ENCODE measurements around the gene USP4. TPM values are rescaled to one million over a fixed set of nuclear protein-coding genes. Genes with fewer than 3 reads are reported as not detected.

Gene USP4
- total RNA-seq, 1 experiment from 2014 or later: 37.8 TPM

DNA sequence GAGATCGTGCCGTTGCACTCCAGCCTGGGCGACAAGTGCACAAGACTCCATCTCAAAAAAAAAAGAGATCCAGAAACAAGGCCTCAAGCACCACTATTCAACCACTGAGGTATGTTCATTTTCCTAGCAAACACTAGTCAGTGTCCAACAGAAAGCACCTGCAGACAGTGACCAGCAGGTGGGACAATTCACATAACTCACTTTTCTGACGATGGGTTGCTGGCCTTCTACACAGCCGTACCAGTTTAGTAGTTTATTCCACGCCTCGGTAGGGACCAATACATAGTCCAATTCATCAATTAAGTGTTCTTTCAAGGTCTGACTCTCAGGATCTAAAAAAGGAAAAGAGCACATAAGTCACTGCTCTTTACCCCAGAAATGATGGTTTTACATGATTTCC lies 12.4 kb downstream of the USP4 start:
- Histone ChIP-seq H3K4me1 (no peaks in the 10 kb centered on the region), H3K36me3 (ENCODE audit: control insufficient read depth, insufficient read depth, low read length) (no peaks in the 10 kb centered on the region; the same call in 1 of the 2 replicates), H3K9me3 (no peaks in the 10 kb centered on the region), H3K4me3 (ENCODE audit: low read depth, low read length) (no peak overlapping the region), H3K27me3 (replicated peaks; ENCODE audit: control insufficient read depth, insufficient read depth, low read length) (no peaks in the 10 kb centered on the region)
- BruUV-seq (replicated peaks): no TSS peak
- no peaks in the 10 kb centered on the region for H3K4me1 Mint-ChIP-seq (ENCODE audit: low read depth, unreplicated experiment)
- ChIA-PET CTCF (interaction anchor here (1.0 kb wide), 2 partner anchors 12 to 122 kb away, joined by 6 read pairs; partner anchors contain the start of gene USP4), POLR2A (no interaction called here)
- no peak overlapping the region for H3K27ac Mint-ChIP-seq (ENCODE audit: unreplicated experiment)
- no peak overlapping the region for H3K4me3 Mint-ChIP-seq (ENCODE audit: unreplicated experiment)
- intact Hi-C loops (cut with micrococcal nuclease; ENCODE audit: unreplicated experiment): no loop called here
- peak in 1 of 2 experiments; percentile 34 for DNase-seq
- no peaks in the 10 kb centered on the region for H3K27me3 Mint-ChIP-seq (ENCODE audit: insufficient read depth, unreplicated experiment)
- H3K36me3 Mint-ChIP-seq (ENCODE audit: insufficient read depth, unreplicated experiment): peaks cover 79% of the 10 kb centered on the region
- TF ChIP-seq, protein P1, sequence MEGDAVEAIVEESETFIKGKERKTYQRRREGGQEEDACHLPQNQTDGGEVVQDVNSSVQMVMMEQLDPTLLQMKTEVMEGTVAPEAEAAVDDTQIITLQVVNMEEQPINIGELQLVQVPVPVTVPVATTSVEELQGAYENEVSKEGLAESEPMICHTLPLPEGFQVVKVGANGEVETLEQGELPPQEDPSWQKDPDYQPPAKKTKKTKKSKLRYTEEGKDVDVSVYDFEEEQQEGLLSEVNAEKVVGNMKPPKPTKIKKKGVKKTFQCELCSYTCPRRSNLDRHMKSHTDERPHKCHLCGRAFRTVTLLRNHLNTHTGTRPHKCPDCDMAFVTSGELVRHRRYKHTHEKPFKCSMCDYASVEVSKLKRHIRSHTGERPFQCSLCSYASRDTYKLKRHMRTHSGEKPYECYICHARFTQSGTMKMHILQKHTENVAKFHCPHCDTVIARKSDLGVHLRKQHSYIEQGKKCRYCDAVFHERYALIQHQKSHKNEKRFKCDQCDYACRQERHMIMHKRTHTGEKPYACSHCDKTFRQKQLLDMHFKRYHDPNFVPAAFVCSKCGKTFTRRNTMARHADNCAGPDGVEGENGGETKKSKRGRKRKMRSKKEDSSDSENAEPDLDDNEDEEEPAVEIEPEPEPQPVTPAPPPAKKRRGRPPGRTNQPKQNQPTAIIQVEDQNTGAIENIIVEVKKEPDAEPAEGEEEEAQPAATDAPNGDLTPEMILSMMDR (IDR thresholded peaks at IDR 0.05; ENCODE audit: insufficient read depth in 1 of 2, low read depth in 1 of 2, low read length in 1 of 2, severe bottlenecking in 1 of 2, unreplicated experiment in 1 of 2): peak; percentile 58 to 60
- H3K9me3 Mint-ChIP-seq (ENCODE audit: unreplicated experiment): no peaks in the 10 kb centered on the region

DNA sequence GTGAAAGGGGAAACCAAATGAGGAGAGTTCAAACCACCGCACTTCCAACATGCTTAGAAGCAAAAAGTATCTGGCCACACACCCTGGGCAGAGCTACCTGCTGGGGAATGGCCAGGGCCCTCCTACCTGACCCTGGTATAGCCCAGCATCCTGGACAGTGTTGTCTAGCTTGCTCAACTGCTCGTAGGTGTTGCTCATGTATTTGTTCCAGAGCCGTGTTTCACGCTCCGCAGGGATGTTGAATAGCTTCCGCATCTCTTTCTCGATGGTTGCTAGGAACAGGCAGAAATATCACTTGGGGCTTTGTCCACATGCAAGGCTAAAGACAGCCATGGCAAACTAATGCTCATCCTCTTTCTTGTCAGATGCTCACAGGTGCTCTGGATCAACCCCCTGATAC lies 15.1 kb downstream of the USP4 start:
- Histone ChIP-seq H3K9me3 (no peaks in the 10 kb centered on the region), H3K4me1 (no peaks in the 10 kb centered on the region), H3K27me3 (replicated peaks; ENCODE audit: control insufficient read depth, insufficient read depth, low read length) (no peaks in the 10 kb centered on the region), H3K36me3 (ENCODE audit: control insufficient read depth, insufficient read depth, low read length) (no peaks in the 10 kb centered on the region; the same call in 1 of the 2 replicates), H3K4me3 (ENCODE audit: low read depth, low read length) (no peak overlapping the region)
- H3K27ac Mint-ChIP-seq (ENCODE audit: unreplicated experiment): no peak overlapping the region
- CTCF ChIA-PET: no interaction called here
- BruUV-seq (replicated peaks): no TSS peak
- H3K4me1 Mint-ChIP-seq (ENCODE audit: low read depth, unreplicated experiment): no peaks in the 10 kb centered on the region
- intact Hi-C loops (cut with micrococcal nuclease; ENCODE audit: unreplicated experiment): no loop called here
- H3K27me3 Mint-ChIP-seq (ENCODE audit: insufficient read depth, unreplicated experiment): no peaks in the 10 kb centered on the region
- H3K36me3 Mint-ChIP-seq (ENCODE audit: insufficient read depth, unreplicated experiment): peaks cover 84% of the 10 kb centered on the region
- DNase-seq: no peak
- TF ChIP-seq, protein P1 (IDR thresholded peaks at IDR 0.05; ENCODE audit: insufficient read depth in 1 of 2, low read depth in 1 of 2, low read length in 1 of 2, severe bottlenecking in 1 of 2, unreplicated experiment in 1 of 2): no peak
- POLR2A ChIA-PET: no interaction called here
- H3K9me3 Mint-ChIP-seq (ENCODE audit: unreplicated experiment): no peaks in the 10 kb centered on the region
- no peak overlapping the region for H3K4me3 Mint-ChIP-seq (ENCODE audit: unreplicated experiment)

DNA sequence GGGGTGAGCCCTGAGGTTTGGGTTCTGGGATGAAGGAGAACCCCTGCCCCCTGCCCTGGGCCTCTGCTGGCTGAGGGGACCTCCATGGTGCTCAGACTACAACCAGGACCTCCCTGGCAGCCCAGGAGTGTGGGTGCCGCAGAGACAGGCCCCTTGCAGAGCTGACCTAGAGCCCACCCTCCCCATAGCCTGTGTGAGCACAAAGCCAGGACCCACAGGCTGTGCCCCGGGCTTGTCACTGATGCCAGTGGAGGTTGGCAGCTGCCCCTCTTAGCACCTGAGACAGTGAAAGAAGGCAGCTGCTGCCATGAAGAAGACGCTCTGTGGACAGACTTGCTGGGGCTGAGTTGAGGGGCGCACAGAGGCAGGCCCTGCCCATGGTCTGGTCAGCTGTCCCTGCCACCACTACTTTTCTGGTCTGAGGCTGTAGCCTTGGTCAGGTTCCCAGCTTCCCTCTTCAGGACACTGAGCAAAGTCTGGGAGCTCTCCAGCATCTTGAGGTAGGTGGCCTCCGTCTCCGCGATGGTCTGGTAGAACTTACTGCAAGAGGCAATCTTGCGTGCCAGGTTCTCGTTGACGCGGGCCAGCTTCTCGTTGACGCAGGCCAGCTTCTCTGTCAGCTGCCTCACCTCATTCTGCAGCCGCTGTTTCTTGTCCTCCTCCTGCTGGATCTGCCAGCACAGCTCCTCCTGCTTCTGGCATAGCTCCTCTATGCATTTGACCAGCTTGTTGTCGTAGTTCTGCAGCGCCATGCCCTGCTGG lies 23.0 kb downstream of the USP4 start:
- no peaks in the 10 kb centered on the region for H3K4me1 Mint-ChIP-seq (ENCODE audit: low read depth, unreplicated experiment)
- no peak overlapping the region for H3K27ac Mint-ChIP-seq (ENCODE audit: unreplicated experiment)
- Histone ChIP-seq H3K36me3 (ENCODE audit: control insufficient read depth, insufficient read depth, low read length) (peaks cover 1% of the 10 kb centered on the region), H3K9me3 (no peaks in the 10 kb centered on the region), H3K4me1 (no peaks in the 10 kb centered on the region), H3K27me3 (replicated peaks; ENCODE audit: control insufficient read depth, insufficient read depth, low read length) (no peaks in the 10 kb centered on the region), H3K4me3 (ENCODE audit: low read depth, low read length) (no peak overlapping the region)
- TF ChIP-seq, protein P1 (IDR thresholded peaks at IDR 0.05; ENCODE audit: insufficient read depth in 1 of 2, low read depth in 1 of 2, low read length in 1 of 2, severe bottlenecking in 1 of 2, unreplicated experiment in 1 of 2): no peak
- H3K9me3 Mint-ChIP-seq (ENCODE audit: unreplicated experiment): no peaks in the 10 kb centered on the region
- POLR2A ChIA-PET: no interaction called here
- CTCF ChIA-PET: interaction anchor here (0.7 kb wide), 1 partner anchor 147 kb away, joined by 5 read pairs; no protein-coding TSS in a partner anchor
- H3K4me3 Mint-ChIP-seq (ENCODE audit: unreplicated experiment): no peak overlapping the region
- peaks cover 39% of the 10 kb centered on the region for H3K36me3 Mint-ChIP-seq (ENCODE audit: insufficient read depth, unreplicated experiment)
- BruUV-seq (replicated peaks): no TSS peak
- no peak for DNase-seq
- intact Hi-C loops (cut with micrococcal nuclease; ENCODE audit: unreplicated experiment): no loop called here
- no peaks in the 10 kb centered on the region for H3K27me3 Mint-ChIP-seq (ENCODE audit: insufficient read depth, unreplicated experiment)
